G401.6 (cell line): ENCODE measurements around the gene GBX2.
A peak's percentile ranks its signal among the peaks of the same experiment; 100 is the strongest.

ENCODE experiments used
- FAIRE-seq: peaks from 2 replicates; lab custom pipeline; 2012; peaks lifted over from hg19 to GRCh38; lab: Jason Lieb, UNC

Gene GBX2

DNA sequence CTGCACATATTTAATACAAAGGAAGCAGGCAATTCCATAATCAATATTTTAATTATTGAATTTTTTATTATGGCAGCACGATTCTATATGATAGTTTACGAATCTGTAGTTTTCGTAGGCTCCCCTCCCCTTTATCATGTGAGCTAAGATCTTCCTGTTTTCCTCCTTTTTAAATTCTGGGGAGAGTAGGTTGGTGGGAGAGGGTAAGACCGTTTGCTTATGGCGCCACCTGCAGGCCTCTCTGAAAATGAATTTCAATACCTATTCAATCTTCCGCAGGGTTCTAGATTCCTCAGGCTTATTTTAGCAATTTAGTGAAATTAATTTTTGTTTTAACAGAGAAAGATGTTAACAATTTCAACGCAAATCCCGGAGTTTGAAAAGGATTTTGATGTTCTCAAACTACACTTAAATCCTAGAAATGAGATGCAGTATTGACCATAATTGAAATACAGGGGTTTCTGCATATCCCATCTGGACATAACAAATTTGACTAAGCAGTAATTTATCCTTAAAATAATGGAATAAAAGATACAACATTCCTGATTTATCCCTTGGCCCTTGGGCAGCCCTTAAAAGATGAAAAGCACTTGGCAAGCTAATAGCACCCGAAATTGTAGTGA lies 12.8 kb upstream of the GBX2 start:
- FAIRE-seq = no peak

DNA sequence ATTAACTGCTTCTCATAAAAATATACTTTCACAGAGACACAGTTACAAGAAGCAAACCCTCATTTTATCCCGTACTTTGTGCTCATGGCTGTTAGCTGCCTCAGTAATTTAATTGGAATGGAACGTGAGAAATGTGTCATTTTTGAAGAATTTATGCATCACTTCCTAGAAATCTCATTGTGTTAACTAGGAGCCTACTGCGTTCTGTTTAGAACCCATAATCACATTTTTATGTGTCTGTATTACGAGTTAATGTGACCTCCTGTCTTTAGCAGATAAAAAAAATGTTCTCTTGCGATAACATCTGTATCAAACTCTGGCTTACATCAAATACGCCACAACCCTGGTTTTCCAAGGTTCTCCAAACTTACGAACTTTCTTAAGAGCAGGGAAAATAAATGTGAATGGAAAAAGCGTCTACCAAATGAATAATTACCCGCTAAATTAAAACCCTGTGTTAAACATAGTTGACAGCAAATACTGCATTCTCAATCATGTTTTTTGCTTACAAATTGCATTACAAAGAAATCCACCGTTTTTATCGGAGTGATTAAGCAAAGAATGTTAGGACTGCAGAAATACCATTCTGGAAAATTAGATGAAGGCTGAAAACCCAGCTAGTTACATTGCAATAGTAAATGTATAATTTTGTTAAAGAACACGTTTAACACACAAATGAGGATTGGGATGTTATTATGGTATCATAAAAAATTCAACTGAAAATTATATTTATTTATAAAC lies 12.1 kb upstream of the GBX2 start:
- peak; percentile 99 for FAIRE-seq

DNA sequence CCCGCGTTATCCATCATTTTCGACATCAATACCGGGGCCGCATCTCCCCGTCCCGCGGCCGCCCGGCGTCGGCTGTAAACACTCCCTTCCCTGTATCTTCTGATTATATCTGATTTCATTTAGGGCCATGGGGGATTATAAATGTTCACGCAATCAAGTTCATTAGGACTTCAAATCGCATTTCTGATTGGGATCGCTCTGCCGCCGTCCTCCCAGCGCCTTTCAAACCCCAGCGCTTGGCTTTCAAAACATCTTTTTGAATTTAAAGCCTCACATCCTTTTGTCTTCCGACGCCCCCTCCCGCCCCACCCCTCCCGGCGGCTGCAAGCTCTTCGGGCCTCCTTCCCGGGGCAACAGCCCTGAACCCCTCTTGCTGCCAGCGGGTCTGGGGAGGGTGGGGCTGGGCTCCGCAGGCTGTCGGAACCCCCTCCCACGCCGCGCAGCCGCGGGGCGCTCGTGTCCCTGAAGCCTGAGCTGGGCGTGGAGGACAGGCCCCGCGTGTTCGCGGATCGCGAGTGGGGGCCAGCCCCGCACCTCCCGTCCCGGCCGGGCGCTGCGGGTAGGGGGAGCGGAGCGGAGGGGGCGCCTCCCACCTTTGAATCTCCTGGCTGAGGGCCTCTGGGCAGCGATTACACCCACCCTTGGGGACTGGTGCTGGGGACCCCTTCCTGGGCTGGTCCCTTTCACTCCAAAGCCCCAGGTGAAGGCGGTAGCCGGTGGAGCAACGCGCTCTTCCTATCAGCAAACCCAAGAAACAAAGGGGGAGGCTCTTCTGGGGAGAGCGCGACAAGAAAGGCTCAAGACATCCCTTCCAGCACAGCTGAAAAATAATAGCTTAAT lies 11.3 kb upstream of the GBX2 start:
- FAIRE-seq = no peak

DNA sequence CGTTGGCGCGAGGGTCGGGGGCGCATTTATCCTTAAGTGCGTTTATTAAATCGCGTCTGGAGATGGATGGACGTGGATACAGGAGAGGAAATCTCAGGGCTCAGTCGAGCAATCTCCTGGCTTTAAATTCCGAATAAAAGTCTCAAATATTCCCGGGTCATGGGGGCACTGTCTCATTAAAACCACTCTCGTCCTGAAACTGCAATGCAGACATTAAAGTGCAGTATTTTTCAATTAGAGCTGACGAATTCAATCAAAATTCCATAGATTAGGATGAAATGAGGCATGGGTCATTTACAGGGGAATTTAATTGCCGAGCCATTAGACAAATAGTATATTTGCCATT lies 10.7 kb upstream of the GBX2 start:
- peak; percentile 96 for FAIRE-seq

- FAIRE-seq = peak; percentile 94
These were observed 10.0 kb upstream of the GBX2 start for GRCh38 chr2:236177967-236178889.

DNA sequence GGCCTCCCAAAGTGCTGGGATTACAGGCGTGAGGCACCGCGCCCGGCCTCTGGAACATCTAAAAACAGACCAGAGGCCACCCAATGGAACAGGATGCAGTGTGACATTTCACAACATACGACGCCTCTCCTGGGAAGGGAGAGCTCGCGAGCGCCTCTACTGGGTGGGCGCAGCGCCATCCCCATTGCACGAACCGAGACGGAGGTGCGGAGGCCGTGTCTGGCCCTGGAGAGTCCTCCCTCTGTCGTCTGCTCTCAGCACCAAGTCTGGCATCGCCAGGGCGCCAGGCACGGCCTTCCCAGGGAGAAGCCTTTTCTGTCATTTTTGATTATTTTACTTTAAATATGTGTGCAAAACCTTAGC lies 9.4 kb upstream of the GBX2 start:
- no peak for FAIRE-seq

DNA sequence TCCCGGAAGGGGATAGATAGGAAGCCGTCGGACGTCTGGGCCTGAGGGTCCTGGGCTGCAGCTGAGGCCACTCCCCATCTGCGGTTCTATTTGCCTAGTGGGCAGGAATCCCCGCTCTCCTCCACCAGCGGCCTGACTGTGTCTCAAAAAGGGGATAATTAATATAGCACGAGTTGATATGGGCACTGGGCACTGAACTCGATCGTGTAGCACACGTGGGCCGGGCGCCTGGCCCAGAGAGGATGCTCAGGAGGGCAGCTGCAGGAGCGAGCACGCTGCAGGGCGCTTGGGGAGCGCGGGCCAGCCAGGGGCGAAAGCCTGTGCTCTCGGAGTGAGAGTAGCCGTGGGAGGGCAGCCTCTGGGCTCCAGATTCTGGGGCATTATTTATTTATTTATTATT lies 8.8 kb upstream of the GBX2 start:
- no peak for FAIRE-seq

GRCh38 chr2:236176417-236176816 lies 8.2 kb upstream of the GBX2 start:
- peak; percentile 96 for FAIRE-seq

DNA sequence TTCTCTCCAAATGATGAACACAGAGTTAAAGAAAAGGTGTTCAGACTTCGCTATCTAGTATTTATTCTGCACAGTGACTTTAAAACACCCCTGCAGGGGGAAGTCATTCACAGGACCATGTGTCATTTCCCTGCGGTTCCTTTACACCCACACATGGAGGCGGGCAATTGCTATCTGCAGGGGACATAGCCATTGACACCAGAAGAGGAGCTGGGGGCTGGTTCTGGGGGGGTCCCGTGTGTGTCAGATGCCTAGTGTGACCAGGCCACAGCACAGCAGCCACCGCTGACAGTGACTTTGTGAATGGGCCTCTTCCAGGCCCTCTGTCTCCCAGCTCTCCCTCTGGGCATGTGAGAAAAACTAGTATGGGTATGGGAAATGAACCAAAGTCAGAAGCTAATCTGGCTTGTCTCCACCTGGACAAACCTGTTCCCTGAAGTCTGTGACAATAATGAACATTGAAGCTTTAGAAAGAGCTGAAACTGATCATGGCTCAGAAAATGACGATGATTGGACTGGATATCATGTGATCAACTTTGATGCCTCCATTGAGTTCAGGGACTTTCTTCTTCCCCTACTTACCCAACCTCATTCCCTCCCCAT lies 7.5 kb upstream of the GBX2 start:
- no peak for FAIRE-seq

GRCh38 chr2:236173729-236174607 lies 5.8 kb upstream of the GBX2 start:
- FAIRE-seq = no peak

- no peak for FAIRE-seq
These were observed 5.0 kb upstream of the GBX2 start for GRCh38 chr2:236173036-236173728.

DNA sequence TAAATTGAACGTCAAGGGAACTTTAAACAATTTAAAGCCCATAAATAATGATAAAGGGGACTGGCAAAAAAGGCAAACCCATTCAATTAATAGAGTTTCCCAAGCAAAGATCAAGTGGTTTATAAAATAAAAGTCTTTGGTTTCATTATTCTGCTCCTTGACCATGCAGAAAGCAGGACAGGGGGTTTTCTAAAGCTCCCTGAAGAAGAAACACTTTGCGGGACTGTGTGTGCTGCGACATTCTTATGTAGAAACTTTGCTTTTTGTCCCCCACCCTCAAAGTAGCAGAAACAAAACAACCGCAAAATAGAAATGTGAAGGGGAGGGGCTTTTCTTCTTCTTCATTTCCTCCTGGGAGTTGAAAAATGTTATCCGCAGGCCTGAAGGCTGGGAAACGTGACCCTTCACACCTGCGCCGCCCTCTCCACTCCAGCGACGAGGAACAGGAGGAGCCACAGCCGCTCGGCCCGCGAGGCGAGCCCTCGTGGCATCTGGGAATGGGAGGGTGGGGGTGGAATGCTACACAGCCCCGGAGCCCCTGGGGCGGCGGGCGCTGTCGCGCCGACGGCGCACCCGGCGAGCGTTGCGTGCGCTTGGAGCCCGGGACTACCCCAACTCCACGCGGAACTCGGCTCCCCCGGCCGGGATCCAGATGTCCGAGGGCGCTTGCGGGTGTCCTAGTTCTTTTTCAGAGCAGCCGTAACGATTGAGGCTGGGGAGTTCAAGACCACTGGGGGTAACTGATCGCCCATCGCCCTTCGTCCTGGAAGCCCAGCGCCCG lies 4.3 kb upstream of the GBX2 start:
- FAIRE-seq = no peak

GRCh38 chr2:236171680-236172254 lies 3.6 kb upstream of the GBX2 start:
- FAIRE-seq = no peak

- FAIRE-seq = no peak
These were observed 3.0 kb upstream of the GBX2 start for GRCh38 chr2:236171181-236171679.

GRCh38 chr2:236170590-236171165 lies 2.5 kb upstream of the GBX2 start:
- no peak for FAIRE-seq

DNA sequence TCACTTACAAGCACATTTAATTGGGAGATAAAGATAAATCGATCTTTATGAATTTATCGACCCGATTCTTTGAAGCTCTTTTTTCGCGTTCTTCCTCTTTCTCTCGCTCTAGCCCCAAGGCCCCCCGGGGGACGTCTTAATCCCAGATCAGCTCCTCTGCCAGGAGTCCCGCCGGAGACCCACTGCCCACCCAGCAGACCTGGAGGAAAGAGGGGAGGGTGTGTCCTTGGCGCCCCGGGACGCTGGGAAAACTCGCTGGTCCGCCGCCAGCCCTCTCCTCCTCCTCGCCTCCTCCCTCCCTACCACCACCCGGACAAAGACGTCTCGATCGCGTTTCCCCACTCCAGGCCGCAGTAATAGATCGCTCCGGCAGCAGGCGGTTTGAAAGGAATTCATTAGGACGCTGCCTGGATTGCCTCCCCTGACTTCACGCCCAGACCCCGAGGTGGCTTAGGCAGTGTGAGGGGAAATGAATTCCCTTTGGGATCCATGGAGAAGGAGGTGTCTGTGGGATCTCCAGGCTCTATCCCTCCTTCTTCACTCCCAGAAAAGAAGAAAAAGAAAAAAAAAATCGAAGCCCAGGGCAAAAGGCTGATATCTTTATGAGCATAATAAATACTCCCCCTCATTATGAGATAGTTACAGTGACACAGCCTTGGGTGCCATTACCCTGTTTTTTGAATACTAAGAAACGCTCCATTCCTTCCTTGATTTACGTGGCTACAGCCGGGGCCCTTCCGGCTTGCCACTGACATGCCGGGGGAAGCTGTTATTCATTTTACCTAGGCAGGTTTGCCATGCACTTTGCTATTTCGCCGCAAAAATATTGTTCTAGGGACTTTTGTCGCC lies 1.8 kb upstream of the GBX2 start:
- FAIRE-seq = no peak

GRCh38 chr2:236169151-236169721 lies 1.1 kb upstream of the GBX2 start:
- FAIRE-seq = no peak
